H1 (cell line): ENCODE results near the gene RETREG1. TPM values are rescaled to one million over a fixed set of nuclear protein-coding genes. Genes with fewer than 3 reads are reported as not detected.

Experiments
- CTCF ChIA-PET: fragments of 300-600 bp; sonication (Branson Sonifier 250); formaldehyde crosslinking; loops from one replicate; lab custom pipeline; 2021; ENCODE audit not compliant: partially characterized antibody; lab: Charles Lee
- POLR2A ChIA-PET: fragments of 300-600 bp; sonication (Branson Sonifier 250); formaldehyde crosslinking; loops from one replicate; lab custom pipeline; 2021; ENCODE audit warnings: inconsistent platforms; ENCODE audit not compliant: partially characterized antibody; lab: Charles Lee
- DNase-seq, 2 experiments: peaks; one replicate each; pipeline versions ENCODE4 v3.0.0 to v3.0.0-alpha.2; 2010 to 2022; ENCODE audit warnings: low spot score in 2 of 2, low read depth in 1 of 2, mixed read lengths in 1 of 2
- FAIRE-seq: peaks from 2 replicates; lab custom pipeline; 2011; peaks lifted over from hg19 to GRCh38; lab: Jason Lieb, UNC
- H2AFZ ChIP-seq: 2 replicates; pipeline ENCODE4 v1.8.1; 2012; ENCODE audit warnings: low read length, inconsistent platforms
- H2AK5ac ChIP-seq: 2 replicates; pipeline ENCODE4 v1.6.1; 2013; ENCODE audit warnings: low read depth, low read length
- H2BK120ac ChIP-seq: replicated peaks from 2 replicates; pipeline ENCODE3; 2013; ENCODE audit warnings: low read depth, low read length, inconsistent platforms
- H2BK12ac ChIP-seq: 2 replicates; pipeline ENCODE4 v1.6.1; 2013; ENCODE audit warnings: low read depth, low read length
- H2BK15ac ChIP-seq: 2 replicates; pipeline ENCODE4 v1.6.1; 2013; ENCODE audit warnings: low read length
- H2BK20ac ChIP-seq: 2 replicates; pipeline ENCODE4 v1.6.1; 2013; ENCODE audit warnings: low read length
- H2BK5ac ChIP-seq: 2 replicates; pipeline ENCODE4 v1.6.1; 2013; ENCODE audit warnings: low read depth, low read length
- H3K14ac ChIP-seq: 2 replicates; pipeline ENCODE4 v1.6.1; 2013; ENCODE audit warnings: inconsistent platforms; ENCODE audit not compliant: insufficient read length
- H3K18ac ChIP-seq: 2 replicates; pipeline ENCODE4 v1.6.1; 2013; ENCODE audit warnings: low read length; ENCODE audit errors: extremely low read depth
- H3K23ac ChIP-seq: 2 replicates; pipeline ENCODE4 v1.6.1; 2013; ENCODE audit warnings: inconsistent platforms; ENCODE audit not compliant: insufficient read length
- H3K23me2 ChIP-seq: 2 replicates; pipeline ENCODE4 v1.6.1; 2013; ENCODE audit warnings: low read depth, low read length
- H3K27ac ChIP-seq: 2 replicates; pipeline ENCODE4 v1.6.1; 2011; ENCODE audit warnings: low read depth, low read length, inconsistent platforms
- H3K27me3 ChIP-seq, 4 experiments: replicated peaks in 1 of 4; 1 replicate in 1 of 4; 2 replicates in 3 of 4; pipeline versions ENCODE4 v1.6.1 to v1.8.1; 2011 to 2013; ENCODE audit warnings: low read length in 3 of 4, mild to moderate bottlenecking in 3 of 4, inconsistent platforms in 2 of 4, mixed read lengths in 2 of 4, moderate library complexity in 1 of 4; ENCODE audit not compliant: control insufficient read depth in 3 of 4, insufficient read depth in 3 of 4; ENCODE audit errors: extremely low read depth in 1 of 4
- H3K36me3 ChIP-seq, 4 experiments: 2 replicates each; pipeline versions ENCODE4 v1.6.1 to v1.8.1; 2011 to 2013; ENCODE audit warnings: mild to moderate bottlenecking in 4 of 4, low read length in 3 of 4, moderate library complexity in 2 of 4, control low read depth in 1 of 4, inconsistent platforms in 1 of 4; ENCODE audit not compliant: insufficient read depth in 4 of 4, control insufficient read depth in 2 of 4
- H3K4ac ChIP-seq: replicated peaks from 2 replicates; pipeline ENCODE3; 2013; ENCODE audit warnings: low read length, low read depth, mixed read lengths, inconsistent platforms; ENCODE audit not compliant: insufficient read length
- H3K4me1 ChIP-seq, 4 experiments: replicated peaks in 1 of 4; 1 replicate in 1 of 4; 2 replicates in 3 of 4; pipeline versions ENCODE4 v1.6.1 to v1.8.1; 2011 to 2013; ENCODE audit warnings: low read length in 3 of 4, inconsistent platforms in 2 of 4, mixed read lengths in 1 of 4; ENCODE audit not compliant: insufficient read depth in 4 of 4, control insufficient read depth in 3 of 4
- H3K4me2 ChIP-seq, 2 experiments: 2 replicates each; pipeline versions ENCODE4 v1.6.1 to v1.8.1; 2011 to 2013; ENCODE audit warnings: low read depth in 2 of 2, low read length in 2 of 2, control low read depth in 1 of 2, inconsistent platforms in 1 of 2, mild to moderate bottlenecking in 1 of 2; ENCODE audit not compliant: insufficient read depth in 1 of 2
- H3K4me3 ChIP-seq, 4 experiments: fragments of 200-600, 300-600 bp in 1 of 4; sonication (generic), shearing (Covaris generic), sonication (Bioruptor Twin) in 1 of 4; 2 replicates each; pipeline versions ENCODE4 v1.5.1 to v1.8.1; 2011 to 2016; ENCODE audit warnings: low read length in 4 of 4, low read depth in 3 of 4, control low read depth in 2 of 4, inconsistent platforms in 2 of 4, mild to moderate bottlenecking in 2 of 4, mixed read lengths in 1 of 4, moderate library complexity in 1 of 4; ENCODE audit not compliant: insufficient read depth in 2 of 4; ENCODE audit errors: extremely low read depth in 1 of 4
- H3K56ac ChIP-seq: replicated peaks from 2 replicates; pipeline ENCODE3; 2013; ENCODE audit warnings: low read depth, mild to moderate bottlenecking, mixed read lengths, low read length, inconsistent platforms; ENCODE audit not compliant: insufficient read length
- H3K79me1 ChIP-seq: 2 replicates; pipeline ENCODE4 v1.6.1; 2013; ENCODE audit warnings: low read depth, low read length, control low read depth
- H3K79me2 ChIP-seq, 2 experiments: 2 replicates each; pipeline versions ENCODE4 v1.6.1 to v1.8.1; 2012 to 2013; ENCODE audit warnings: low read length in 2 of 2, mild to moderate bottlenecking in 2 of 2, inconsistent platforms in 1 of 2; ENCODE audit not compliant: insufficient read depth in 2 of 2, control insufficient read depth in 1 of 2
- H3K9ac ChIP-seq, 4 experiments: replicated peaks in 1 of 4; 1 replicate in 1 of 4; 2 replicates in 3 of 4; pipeline versions ENCODE4 v1.6.1 to v1.8.1; 2011 to 2013; ENCODE audit warnings: low read depth in 3 of 4, low read length in 3 of 4, control low read depth in 2 of 4, mild to moderate bottlenecking in 2 of 4, moderate library complexity in 2 of 4, inconsistent platforms in 1 of 4; ENCODE audit errors: extremely low read depth in 1 of 4
- H3K9me3 ChIP-seq, 2 experiments: 2 replicates each; pipeline versions ENCODE4 v1.6.1 to v1.8.1; 2012 to 2013; ENCODE audit warnings: mild to moderate bottlenecking in 2 of 2, moderate library complexity in 2 of 2, control low read depth in 1 of 2, inconsistent platforms in 1 of 2, low read depth in 1 of 2, low read length in 1 of 2, mixed read lengths in 1 of 2; ENCODE audit not compliant: insufficient read depth in 2 of 2
- H4K20me1 ChIP-seq, 2 experiments: replicated peaks in 1 of 2; 2 replicates each; pipeline versions ENCODE3 to v1.8.1; 2011 to 2013; ENCODE audit warnings: inconsistent platforms in 2 of 2, low read length in 2 of 2, mild to moderate bottlenecking in 1 of 2; ENCODE audit not compliant: insufficient read depth in 2 of 2, control insufficient read depth in 1 of 2
- H4K5ac ChIP-seq: 2 replicates; pipeline ENCODE4 v1.6.1; 2013; ENCODE audit warnings: low read length, low read depth, mixed read lengths, inconsistent platforms; ENCODE audit not compliant: insufficient read length
- H4K8ac ChIP-seq: 2 replicates; pipeline ENCODE4 v1.8.0; 2013; ENCODE audit warnings: mild to moderate bottlenecking, moderate library complexity, low read length, inconsistent platforms; ENCODE audit not compliant: insufficient read depth; ENCODE audit errors: extremely low read depth
- H4K91ac ChIP-seq: replicated peaks from 2 replicates; pipeline ENCODE3; 2013; ENCODE audit warnings: low read length, mixed read lengths, inconsistent platforms; ENCODE audit not compliant: insufficient read length
- EZH2 ChIP-seq: fragments of 200-600 bp; sonication (generic); IDR thresholded peaks from 2 replicates; pipeline ENCODE4 v1.7.1; 2012; ENCODE audit warnings: low read depth, mild to moderate bottlenecking, moderate library complexity, low read length, inconsistent platforms; ENCODE audit not compliant: severe bottlenecking
- WGBS, 2 experiments: shearing (Covaris generic) in 1 of 2; methylation state at CpG; one replicate each; pipeline versions ENCODE4 v1.1.6 to v1.1.7; 2013 to 2015; ENCODE audit warnings: low lambda C conversion rate in 2 of 2, mixed read lengths in 2 of 2, inconsistent platforms in 1 of 2, low coverage in 1 of 2, missing lambda C conversion rate in 1 of 2; ENCODE audit not compliant: insufficient replicate concordance in 2 of 2, insufficient coverage in 1 of 2, insufficient read length in 1 of 2; ENCODE audit errors: extremely low coverage in 1 of 2, missing lambda C conversion rate in 1 of 2; 5-methylcytosine and 5-hydroxymethylcytosine counted together
- polyA plus RNA-seq, 7 experiments: library from polyadenylated mRNA; depleted of rRNA in 3 of 7; stranded (reverse) in 5 of 7; unstranded in 2 of 7; fragments of >200 nt in 5 of 7; fragments of 200-250 nt in 2 of 7; gene quantifications; 1 replicate in 5 of 7; 2 replicates in 1 of 7; 4 replicates in 1 of 7; pipeline versions ENCODE4 v1.2.1 to v1.2.3, GENCODE V29; 2011 to 2013; ENCODE audit warnings: missing spikeins in 2 of 7, mixed read lengths in 2 of 7
- total RNA-seq: library from RNA; stranded (reverse); fragmentation: NEBNext Ultra II Directional; extraction: Animal tissue kit (Norgen Biotek cat#: 25700); gene quantifications from 2 replicates; pipeline ENCODE4 v1.2.1, GENCODE V29; 2021

The RETREG1 gene
- total and polyA plus RNA-seq, 2 of the 8 experiments (the other 6 are each of a cell fraction or from before 2014, with no cell fraction given), result 0.62 to 1.9 TPM

DNA sequence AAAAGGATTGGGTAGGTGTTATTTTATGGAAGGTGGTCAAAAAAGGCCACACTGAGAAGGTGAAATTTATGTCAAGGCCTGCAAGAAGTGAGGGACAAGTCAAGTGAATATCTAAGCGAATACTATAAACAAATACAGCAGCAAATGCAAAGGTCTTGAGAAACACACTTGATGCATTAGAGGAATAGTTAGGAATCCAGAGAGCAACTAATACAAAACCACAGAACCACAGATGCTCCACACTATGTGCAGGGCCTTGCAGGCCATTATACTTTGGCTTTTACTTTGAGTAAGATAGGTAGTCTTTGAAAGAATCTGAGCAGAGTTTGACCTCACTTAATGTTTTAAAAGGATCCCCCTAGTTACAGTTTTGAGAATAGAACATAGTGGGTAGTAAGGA lies 155.8 kb downstream of the RETREG1 start:
- Histone ChIP-seq H3K18ac (no peak overlapping the region), H2BK120ac (no peak overlapping the region), H2AK5ac (no peak overlapping the region), H3K23ac (no peak overlapping the region), H3K27me3 (no peaks in the 10 kb centered on the region), H3K9ac (no peak overlapping the region), H3K4me1 (peaks cover 0 to 12% (median 3%) of the 10 kb centered on the region in 4 experiments; a peak in 4 of 7 replicates), H3K79me2 (peaks cover 3 to 19% of the 10 kb centered on the region in 2 experiments; a peak in 3 of 4 replicates), H3K4ac (no peak overlapping the region), H2BK5ac (no peak overlapping the region), H2BK15ac (no peak overlapping the region), H3K27ac (no peak overlapping the region), H3K4me2 (no peak overlapping the region), H4K20me1 (peaks cover 0 to 2% of the 10 kb centered on the region in 2 experiments), H2BK20ac (no peak overlapping the region), H3K23me2 (peaks cover 9% of the 10 kb centered on the region), H4K5ac (no peak overlapping the region), H2AFZ (no peak overlapping the region), H3K4me3 (no peak overlapping the region), H3K14ac (no peak overlapping the region), H3K36me3 (peaks cover 14 to 43% (median 25%) of the 10 kb centered on the region in 4 experiments), H3K79me1 (0 out of 2 replicates have a peak, but pooled peaks cover 2% of the 10 kb centered on the region), H3K9me3 (no peaks in the 10 kb centered on the region), H2BK12ac (no peak overlapping the region), H4K8ac (no peak overlapping the region), H3K56ac (no peak overlapping the region), H4K91ac (no peak overlapping the region)
- ChIA-PET CTCF (no interaction called here), POLR2A (no interaction called here)
- DNase-seq (no peak), FAIRE-seq (no peak)
- no peak for TF ChIP-seq EZH2
- 89% methylated on average over 1 of the region's 1 CpG; no CpG with 5 or more reads in 1 of the 2 experiments for WGBS, 2 experiments
